SK-N-SH (cell line): ENCODE measurements around the gene PACSIN1.

ENCODE experiments used
- CHD2 ChIP-seq: fragments of 150-350 bp; IDR thresholded peaks from 2 replicates; pipeline ENCODE4 v1.6.1; 2018; ENCODE audit warnings: low read length; ENCODE audit not compliant: partially characterized antibody
- EZH2phosphoT487 ChIP-seq: fragments of 200-600 bp; sonication (generic); IDR thresholded peaks from 2 replicates; pipeline ENCODE4 v1.6.1; 2017; ENCODE audit warnings: low read depth, mixed run types, mild to moderate bottlenecking, antibody characterized with exemption, moderate library complexity, borderline replicate concordance
- FOSL2 ChIP-seq: IDR thresholded peaks from 2 replicates; pipeline ENCODE4 v1.4.0; 2012; ENCODE audit warnings: low read depth, mild to moderate bottlenecking, moderate library complexity, borderline replicate concordance
- FOXM1 ChIP-seq: IDR thresholded peaks from 2 replicates; pipeline ENCODE4 v1.4.0; 2012; ENCODE audit warnings: low read depth, mild to moderate bottlenecking
- GABPA ChIP-seq: IDR thresholded peaks from 2 replicates; pipeline ENCODE4 v1.4.0; 2012; ENCODE audit warnings: low read depth, mild to moderate bottlenecking
- MXI1 ChIP-seq: IDR thresholded peaks from 2 replicates; pipeline ENCODE4 v1.6.1; 2012; ENCODE audit warnings: mild to moderate bottlenecking, low read depth, low read length, improper control_type of control experiment
- POLR2AphosphoS5 ChIP-seq: IDR thresholded peaks from 2 replicates; pipeline ENCODE4 v1.6.1; 2012; ENCODE audit warnings: low read depth, low read length
- RCOR1 ChIP-seq: fragments of 150-350 bp; IDR thresholded peaks from 2 replicates; pipeline ENCODE4 v1.6.1; 2017; ENCODE audit warnings: antibody characterized with exemption, low read length
- RFX5 ChIP-seq: IDR thresholded peaks from 2 replicates; pipeline ENCODE4 v1.6.1; 2012; ENCODE audit warnings: mild to moderate bottlenecking, improper control_type of control experiment, low read length
- RXRA ChIP-seq: IDR thresholded peaks from 2 replicates; pipeline ENCODE4 v1.4.0; 2012; ENCODE audit warnings: low read depth, mild to moderate bottlenecking, borderline replicate concordance
- SMC3 ChIP-seq: IDR thresholded peaks from 2 replicates; pipeline ENCODE4 v1.6.1; 2012; ENCODE audit warnings: low read depth, low read length, improper control_type of control experiment
- YY1 ChIP-seq: IDR thresholded peaks from 2 replicates; pipeline ENCODE4 v1.4.0; 2012; ENCODE audit warnings: low read depth, mild to moderate bottlenecking
- TF ChIP-seq, protein P1 (sequence below): fragments of 200-600 bp; sonication (generic); IDR thresholded peaks from 2 replicates; pipeline ENCODE4 v1.6.1; 2017; ENCODE audit warnings: antibody characterized with exemption, mild to moderate bottlenecking, moderate library complexity
- TF ChIP-seq, protein P2 (sequence below): IDR thresholded peaks from 2 replicates; pipeline ENCODE4 v1.4.0; 2012; ENCODE audit warnings: low read depth

DNA sequence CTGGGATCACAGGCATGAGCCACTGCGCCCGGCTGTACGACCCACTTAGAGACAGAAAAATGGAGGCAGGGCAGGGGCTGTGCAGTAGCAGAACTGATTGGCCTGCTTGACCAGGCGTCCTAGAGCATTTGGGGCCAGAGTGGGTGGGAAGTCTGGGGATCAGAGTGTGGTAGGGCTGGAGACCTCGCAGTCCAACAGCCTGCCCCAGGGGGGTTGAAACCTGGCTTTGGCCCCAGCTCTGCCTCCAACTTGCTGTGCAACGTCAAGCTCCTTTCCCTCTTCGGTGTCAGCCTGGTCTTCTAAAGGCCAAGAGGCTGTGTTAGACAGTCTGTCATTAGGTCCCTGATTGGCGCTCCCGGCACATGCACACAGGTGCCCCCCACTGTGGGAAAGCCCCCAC is 105.5 kb downstream of the PACSIN1 start:
- TF ChIP-seq, protein P1, sequence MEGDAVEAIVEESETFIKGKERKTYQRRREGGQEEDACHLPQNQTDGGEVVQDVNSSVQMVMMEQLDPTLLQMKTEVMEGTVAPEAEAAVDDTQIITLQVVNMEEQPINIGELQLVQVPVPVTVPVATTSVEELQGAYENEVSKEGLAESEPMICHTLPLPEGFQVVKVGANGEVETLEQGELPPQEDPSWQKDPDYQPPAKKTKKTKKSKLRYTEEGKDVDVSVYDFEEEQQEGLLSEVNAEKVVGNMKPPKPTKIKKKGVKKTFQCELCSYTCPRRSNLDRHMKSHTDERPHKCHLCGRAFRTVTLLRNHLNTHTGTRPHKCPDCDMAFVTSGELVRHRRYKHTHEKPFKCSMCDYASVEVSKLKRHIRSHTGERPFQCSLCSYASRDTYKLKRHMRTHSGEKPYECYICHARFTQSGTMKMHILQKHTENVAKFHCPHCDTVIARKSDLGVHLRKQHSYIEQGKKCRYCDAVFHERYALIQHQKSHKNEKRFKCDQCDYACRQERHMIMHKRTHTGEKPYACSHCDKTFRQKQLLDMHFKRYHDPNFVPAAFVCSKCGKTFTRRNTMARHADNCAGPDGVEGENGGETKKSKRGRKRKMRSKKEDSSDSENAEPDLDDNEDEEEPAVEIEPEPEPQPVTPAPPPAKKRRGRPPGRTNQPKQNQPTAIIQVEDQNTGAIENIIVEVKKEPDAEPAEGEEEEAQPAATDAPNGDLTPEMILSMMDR: no peak
- TF ChIP-seq RXRA: no peak
- no peak for TF ChIP-seq EZH2phosphoT487
- no peak for TF ChIP-seq POLR2AphosphoS5
- no peak for TF ChIP-seq YY1
- TF ChIP-seq FOSL2: no peak
- no peak for TF ChIP-seq RFX5
- TF ChIP-seq MXI1: no peak
- no peak for TF ChIP-seq SMC3
- TF ChIP-seq CHD2: no peak
- TF ChIP-seq RCOR1: no peak
- TF ChIP-seq, protein P2, sequence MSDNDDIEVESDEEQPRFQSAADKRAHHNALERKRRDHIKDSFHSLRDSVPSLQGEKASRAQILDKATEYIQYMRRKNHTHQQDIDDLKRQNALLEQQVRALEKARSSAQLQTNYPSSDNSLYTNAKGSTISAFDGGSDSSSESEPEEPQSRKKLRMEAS: no peak
- TF ChIP-seq GABPA: no peak
- no peak for TF ChIP-seq FOXM1
